DOHH2 (cell line): ENCODE results near the gene CDH16.

ENCODE experiments used
- H3F3A ChIP-seq: fragments of 200-600 bp; sonication (generic), shearing (Covaris generic); 2 replicates; pipeline ENCODE4 v1.6.0; 2016; ENCODE audit warnings: antibody characterized with exemption, mild to moderate bottlenecking; ENCODE audit not compliant: control insufficient read depth, insufficient read depth
- H3K27ac ChIP-seq: fragments of 200-600 bp; sonication (generic); 2 replicates; pipeline ENCODE4 v1.5.1; 2014; ENCODE audit warnings: low read depth, mild to moderate bottlenecking, low read length, moderate library complexity
- H3K27me3 ChIP-seq: fragments of 200-600 bp; sonication (generic); 2 replicates; pipeline ENCODE4 v1.6.1; 2014; ENCODE audit warnings: mild to moderate bottlenecking, low read length, mixed read lengths; ENCODE audit not compliant: control insufficient read depth
- H3K36me3 ChIP-seq: fragments of 200-600 bp; sonication (generic); 2 replicates; pipeline ENCODE4 v1.6.1; 2014; ENCODE audit warnings: mild to moderate bottlenecking, low read length, moderate library complexity, mixed read lengths; ENCODE audit not compliant: control insufficient read depth
- H3K4me1 ChIP-seq: fragments of 200-600 bp; sonication (generic); 2 replicates; pipeline ENCODE4 v1.6.1; 2014; ENCODE audit warnings: mild to moderate bottlenecking, low read length, mixed read lengths; ENCODE audit not compliant: control insufficient read depth
- H3K4me2 ChIP-seq: fragments of 200-600 bp; sonication (generic); 2 replicates; pipeline ENCODE4 v1.6.0; 2014; ENCODE audit warnings: mild to moderate bottlenecking, low read length, moderate library complexity
- H3K4me3 ChIP-seq: fragments of 200-600 bp; sonication (generic); 2 replicates; pipeline ENCODE4 v1.5.1; 2014; ENCODE audit warnings: mild to moderate bottlenecking, low read length, mixed read lengths
- H3K79me2 ChIP-seq: fragments of 200-600 bp; sonication (generic); 2 replicates; pipeline ENCODE4 v1.6.1; 2014; ENCODE audit warnings: mild to moderate bottlenecking, low read length, mixed read lengths; ENCODE audit not compliant: control insufficient read depth
- H3K9me2 ChIP-seq: fragments of 200-600 bp; sonication (generic); replicated peaks from 2 replicates; pipeline ENCODE4 v1.6.1; 2014; ENCODE audit warnings: mild to moderate bottlenecking, low read length, mixed read lengths; ENCODE audit not compliant: control insufficient read depth
- H3K9me3 ChIP-seq: fragments of 200-600 bp; sonication (generic); 2 replicates; pipeline ENCODE4 v1.6.1; 2014; ENCODE audit warnings: antibody characterized with exemption, low read length, mixed read lengths; ENCODE audit not compliant: control insufficient read depth, insufficient read depth
- H4K20me1 ChIP-seq: fragments of 200-600 bp; sonication (generic); 2 replicates; pipeline ENCODE4 v1.6.0; 2014; ENCODE audit warnings: low read depth, mild to moderate bottlenecking, antibody characterized with exemption, low read length, moderate library complexity; ENCODE audit not compliant: control insufficient read depth, insufficient read depth
- EZH2phosphoT487 ChIP-seq: fragments of 200-600 bp; sonication (generic); IDR thresholded peaks from 2 replicates; pipeline ENCODE4 v1.6.1; 2017; ENCODE audit warnings: borderline replicate concordance, mild to moderate bottlenecking, antibody characterized with exemption, low read length, moderate library complexity, mixed read lengths
- TF ChIP-seq, protein P1 (sequence below): fragments of 200-600 bp; sonication (generic); IDR thresholded peaks from one replicate; pipeline ENCODE4 v1.5.1; 2014; ENCODE audit warnings: antibody characterized with exemption, mild to moderate bottlenecking, low read depth, low read length; ENCODE audit not compliant: poor library complexity, severe bottlenecking

Gene CDH16

GRCh38 chr16:66937725-66938337, 19.1 kb upstream of the CDH16 start:
- Histone ChIP-seq H3K36me3 (peaks cover 40% of the 10 kb centered on the region), H3K4me1 (peaks cover 20% of the 10 kb centered on the region), H3K9me3 (no peaks in the 10 kb centered on the region), H3F3A (no peaks in the 10 kb centered on the region), H3K9me2 (no peaks in the 10 kb centered on the region), H3K4me3 (no peak overlapping the region), H3K4me2 (no peak overlapping the region), H3K27ac (no peak overlapping the region), H3K79me2 (peaks cover 34% of the 10 kb centered on the region), H3K27me3 (no peaks in the 10 kb centered on the region), H4K20me1 (peaks cover 5% of the 10 kb centered on the region; the same call in 1 of the 2 replicates)
- no peak for TF ChIP-seq EZH2phosphoT487
- TF ChIP-seq, protein P1, sequence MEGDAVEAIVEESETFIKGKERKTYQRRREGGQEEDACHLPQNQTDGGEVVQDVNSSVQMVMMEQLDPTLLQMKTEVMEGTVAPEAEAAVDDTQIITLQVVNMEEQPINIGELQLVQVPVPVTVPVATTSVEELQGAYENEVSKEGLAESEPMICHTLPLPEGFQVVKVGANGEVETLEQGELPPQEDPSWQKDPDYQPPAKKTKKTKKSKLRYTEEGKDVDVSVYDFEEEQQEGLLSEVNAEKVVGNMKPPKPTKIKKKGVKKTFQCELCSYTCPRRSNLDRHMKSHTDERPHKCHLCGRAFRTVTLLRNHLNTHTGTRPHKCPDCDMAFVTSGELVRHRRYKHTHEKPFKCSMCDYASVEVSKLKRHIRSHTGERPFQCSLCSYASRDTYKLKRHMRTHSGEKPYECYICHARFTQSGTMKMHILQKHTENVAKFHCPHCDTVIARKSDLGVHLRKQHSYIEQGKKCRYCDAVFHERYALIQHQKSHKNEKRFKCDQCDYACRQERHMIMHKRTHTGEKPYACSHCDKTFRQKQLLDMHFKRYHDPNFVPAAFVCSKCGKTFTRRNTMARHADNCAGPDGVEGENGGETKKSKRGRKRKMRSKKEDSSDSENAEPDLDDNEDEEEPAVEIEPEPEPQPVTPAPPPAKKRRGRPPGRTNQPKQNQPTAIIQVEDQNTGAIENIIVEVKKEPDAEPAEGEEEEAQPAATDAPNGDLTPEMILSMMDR: no peak

GRCh38 chr16:66936889-66937554, 18.3 kb upstream of the CDH16 start:
- H3K4me3 ChIP-seq: no peak overlapping the region
- no peak overlapping the region for H3K4me2 ChIP-seq
- H3K9me3 ChIP-seq: no peaks in the 10 kb centered on the region
- peaks cover 22% of the 10 kb centered on the region for H3K4me1 ChIP-seq
- no peak for TF ChIP-seq EZH2phosphoT487
- TF ChIP-seq, protein P1: no peak
- H3K27ac ChIP-seq: no peak overlapping the region
- no peaks in the 10 kb centered on the region for H3K27me3 ChIP-seq
- H3F3A ChIP-seq: no peaks in the 10 kb centered on the region
- no peaks in the 10 kb centered on the region for H3K9me2 ChIP-seq
- peaks cover 5% of the 10 kb centered on the region; the same call in 1 of the 2 replicates for H4K20me1 ChIP-seq
- peaks cover 34% of the 10 kb centered on the region for H3K36me3 ChIP-seq
- peaks cover 40% of the 10 kb centered on the region for H3K79me2 ChIP-seq

DNA sequence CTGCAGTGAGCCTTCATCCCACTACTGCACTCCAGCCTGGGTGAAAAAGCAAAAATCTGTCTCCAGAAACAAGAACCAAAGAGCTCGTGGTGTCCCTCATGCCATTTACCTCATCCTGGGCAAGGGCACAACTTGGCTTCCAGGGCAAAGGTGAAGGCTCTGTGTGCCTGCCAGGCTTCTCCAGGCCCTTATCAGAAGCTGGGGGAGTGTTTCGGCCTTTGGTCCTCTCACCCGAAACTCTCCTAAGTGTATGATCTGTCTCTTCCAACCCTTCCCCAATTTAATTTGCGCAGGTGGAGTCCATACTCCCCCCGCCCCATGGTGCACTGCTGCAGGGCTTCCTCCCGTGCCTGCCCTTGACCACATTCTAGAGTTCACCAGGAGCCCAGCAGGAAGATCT, 17.8 kb upstream of the CDH16 start:
- TF ChIP-seq EZH2phosphoT487: no peak
- TF ChIP-seq, protein P1: no peak
- peaks cover 40% of the 10 kb centered on the region for H3K79me2 ChIP-seq

More for the DNA sequence above, 17.8 kb upstream of the CDH16 start:
- no peaks in the 10 kb centered on the region for H3K9me3 ChIP-seq
- peaks cover 22% of the 10 kb centered on the region for H3K4me1 ChIP-seq
- peaks cover 37% of the 10 kb centered on the region for H3K36me3 ChIP-seq
- no peaks in the 10 kb centered on the region for H3F3A ChIP-seq
- H3K27me3 ChIP-seq: no peaks in the 10 kb centered on the region
- 0 out of 2 replicates have a peak overlapping the region, but pooled peaks have one; percentile 94 for H3K4me2 ChIP-seq
- H4K20me1 ChIP-seq: peaks cover 5% of the 10 kb centered on the region; the same call in 1 of the 2 replicates
- H3K9me2 ChIP-seq: no peaks in the 10 kb centered on the region
- H3K27ac ChIP-seq: no peak overlapping the region
- no peak overlapping the region for H3K4me3 ChIP-seq
